Peyer's patch (tissue), 4 donors: ENCODE results near the gene MUC15. TPM values are rescaled to one million over a fixed set of nuclear protein-coding genes. Genes with fewer than 3 reads are reported as not detected.
"Not testable (repeated sequence)": the region's sequence is repeated elsewhere in the genome, so short reads cannot be mapped to it uniquely, and the experiment has no call there.

ENCODE experiments used
- DNase-seq, 3 donors: peaks; one replicate each; pipeline ENCODE4 v3.0.0-alpha.2; 2017 to 2019
- H3K27ac ChIP-seq, 4 donors: fragments of 200-600 bp; sonication (generic); one replicate each; pipeline ENCODE4 v1.5.1; 2016 to 2019
- H3K27me3 ChIP-seq, 2 donors: fragments of 200-600 bp; sonication (generic); one replicate each; pipeline ENCODE4 v1.5.1; 2019
- H3K36me3 ChIP-seq, 3 donors: fragments of 200-600 bp; sonication (generic); one replicate each; pipeline ENCODE4 v1.5.1; 2016 to 2019
- H3K4me1 ChIP-seq, 4 donors: fragments of 200-600 bp; sonication (generic); one replicate each; pipeline ENCODE4 v1.5.1; 2016 to 2019
- H3K4me3 ChIP-seq, 4 donors: fragments of 200-600 bp; sonication (generic); 1 replicate in 3 of 4; 2 replicates in 1 of 4; pipeline ENCODE4 v1.5.1; 2016 to 2019; ENCODE audit warnings: mild to moderate bottlenecking in 1 of 4
- H3K9me3 ChIP-seq, 4 donors: fragments of 200-600 bp; sonication (generic); one replicate each; pipeline ENCODE4 v1.5.1; 2016 to 2019; ENCODE audit warnings: mild to moderate bottlenecking in 1 of 4
- CTCF ChIP-seq, 6 experiments: fragments of 450-650 bp in 4 of 6; fragments of 200-600 bp in 2 of 6; sonication (generic) in 1 of 6; IDR thresholded peaks; one replicate each; pipeline ENCODE4 v1.5.1; 2017 to 2019; ENCODE audit warnings: antibody characterized with exemption in 6 of 6, mild to moderate bottlenecking in 3 of 6, moderate library complexity in 1 of 6
- POLR2A ChIP-seq, 2 donors: fragments of 450-650 bp; IDR thresholded peaks; one replicate each; pipeline ENCODE4 v1.5.1; 2017; ENCODE audit warnings: antibody characterized with exemption in 2 of 2, mild to moderate bottlenecking in 2 of 2, moderate library complexity in 2 of 2
- total RNA-seq, 4 donors: library from RNA; depleted of rRNA; stranded (reverse); fragments of >200 nt; gene quantifications; one replicate each; pipeline ENCODE4 v1.1.0, GENCODE V29; 2016

Gene MUC15
- total RNA-seq, 4 donors from 2014 or later = not detected

- Histone ChIP-seq H3K36me3 (no peaks in the 10 kb centered on the region), H3K9me3 (no peaks in the 10 kb centered on the region), H3K27me3 (no peaks in the 10 kb centered on the region), H3K4me3 (no peak overlapping the region), H3K4me1 (no peaks in the 10 kb centered on the region), H3K27ac (no peak overlapping the region)
- TF ChIP-seq CTCF (IDR thresholded peaks at IDR 0.05) (no peak), POLR2A (IDR thresholded peaks at IDR 0.05) (no peak)
- DNase-seq = no peak
Measured at GRCh38 chr11:26608507-26609146, 36.6 kb upstream of the MUC15 start.

- Histone ChIP-seq H3K9me3 (no peaks in the 10 kb centered on the region), H3K4me1 (no peaks in the 10 kb centered on the region), H3K4me3 (no peak overlapping the region), H3K36me3 (no peaks in the 10 kb centered on the region), H3K27ac (no peak overlapping the region), H3K27me3 (no peaks in the 10 kb centered on the region)
- DNase-seq = no peak
- TF ChIP-seq POLR2A (IDR thresholded peaks at IDR 0.05) = no peak
- no peak for TF ChIP-seq CTCF (IDR thresholded peaks at IDR 0.05)
Measured at GRCh38 chr11:26607725-26608506, 35.9 kb upstream of the MUC15 start.

- Histone ChIP-seq H3K9me3 (no peaks in the 10 kb centered on the region), H3K4me3 (no peak overlapping the region), H3K27me3 (no peaks in the 10 kb centered on the region), H3K36me3 (no peaks in the 10 kb centered on the region), H3K4me1 (no peaks in the 10 kb centered on the region), H3K27ac (no peak overlapping the region)
- DNase-seq = no peak
- TF ChIP-seq CTCF (IDR thresholded peaks at IDR 0.05) (no peak), POLR2A (IDR thresholded peaks at IDR 0.05) (no peak)
Measured at GRCh38 chr11:26599876-26600434, 27.9 kb upstream of the MUC15 start.

GRCh38 chr11:26599425-26599824 lies 27.4 kb upstream of the MUC15 start:
- Histone ChIP-seq H3K4me1 (no peaks in the 10 kb centered on the region), H3K9me3 (no peaks in the 10 kb centered on the region), H3K36me3 (no peaks in the 10 kb centered on the region), H3K27ac (no peak overlapping the region), H3K4me3 (no peak overlapping the region), H3K27me3 (no peaks in the 10 kb centered on the region)
- DNase-seq = no peak
- TF ChIP-seq CTCF (IDR thresholded peaks at IDR 0.05) = no peak
- TF ChIP-seq POLR2A (IDR thresholded peaks at IDR 0.05) = no peak

DNA sequence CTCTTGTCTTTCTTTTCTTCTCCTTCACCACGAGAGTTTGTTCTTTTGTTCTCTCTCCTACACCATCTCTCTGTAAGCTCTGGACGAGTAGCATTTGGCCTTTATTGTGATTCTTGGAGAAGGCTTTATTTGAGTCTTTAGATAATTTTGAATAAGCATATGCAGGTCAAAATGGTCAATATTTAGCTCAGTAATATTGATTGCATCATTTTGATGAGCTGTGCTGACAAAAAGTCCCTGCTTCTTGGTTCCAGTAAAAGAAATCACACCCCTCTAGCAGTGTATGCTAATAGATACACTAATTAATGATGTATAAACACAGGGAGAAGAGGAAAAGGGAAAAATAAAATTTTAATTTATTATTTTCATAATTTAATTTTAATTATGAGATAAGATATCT lies 25.8 kb upstream of the MUC15 start:
- DNase-seq = no peak
- Histone ChIP-seq H3K36me3 (no peaks in the 10 kb centered on the region), H3K27me3 (no peaks in the 10 kb centered on the region), H3K9me3 (no peaks in the 10 kb centered on the region), H3K27ac (no peak overlapping the region), H3K4me1 (no peaks in the 10 kb centered on the region), H3K4me3 (no peak overlapping the region)
- no peak for TF ChIP-seq CTCF (IDR thresholded peaks at IDR 0.05)
- no peak for TF ChIP-seq POLR2A (IDR thresholded peaks at IDR 0.05)

DNA sequence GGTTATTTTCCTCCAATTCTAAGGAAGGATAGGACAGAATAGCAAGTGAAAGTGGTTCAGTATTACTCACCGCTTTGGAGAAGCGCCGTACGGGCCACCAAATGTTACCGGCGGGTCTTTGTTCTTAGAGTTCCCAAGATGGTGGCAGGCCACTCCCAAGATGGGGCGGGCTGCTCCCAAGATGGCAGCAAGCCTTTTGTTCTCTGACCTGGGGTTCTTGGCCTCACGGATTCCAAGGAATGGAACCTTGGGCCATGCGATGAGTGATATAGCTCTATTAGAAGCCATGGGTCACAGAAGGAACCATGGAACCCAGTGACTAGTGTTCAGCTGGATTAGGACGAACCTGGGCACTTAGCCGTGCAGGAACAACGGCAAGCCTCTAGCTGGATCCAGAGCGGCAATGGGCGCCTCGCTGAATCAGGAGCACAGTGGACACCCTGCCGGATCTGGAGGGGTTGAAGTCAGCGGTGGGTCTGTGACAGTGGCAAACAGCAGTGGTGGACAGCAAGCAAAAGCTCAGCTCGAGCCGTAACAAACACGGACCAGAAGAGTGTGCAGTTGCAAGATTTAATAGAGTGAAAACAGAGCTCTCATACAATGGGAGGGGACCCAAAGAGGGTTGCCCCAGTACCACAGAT lies 25.1 kb upstream of the MUC15 start:
- not testable (repeated sequence) for H3K4me3 ChIP-seq, DNase-seq, H3K9me3 ChIP-seq, H3K27me3 ChIP-seq, H3K27ac ChIP-seq, H3K4me1 ChIP-seq, H3K36me3 ChIP-seq

- DNase-seq, H3K4me1 ChIP-seq, H3K9me3 ChIP-seq, H3K27me3 ChIP-seq, H3K27ac ChIP-seq, H3K36me3 ChIP-seq, H3K4me3 ChIP-seq: not testable (repeated sequence)
Measured at GRCh38 chr11:26595207-26595865, 23.3 kb upstream of the MUC15 start.
